Peyer's patch (tissue), 4 donors: ENCODE data around the gene ABCC4.

Source experiments
- POLR2A ChIP-seq, 2 donors: fragments of 450-650 bp; IDR thresholded peaks; one replicate each; pipeline ENCODE4 v1.5.1; 2017; ENCODE audit warnings: antibody characterized with exemption in 2 of 2, mild to moderate bottlenecking in 2 of 2, moderate library complexity in 2 of 2
- TF ChIP-seq, protein P1 (sequence below), 6 experiments: fragments of 450-650 bp in 4 of 6; fragments of 200-600 bp in 2 of 6; sonication (generic) in 1 of 6; IDR thresholded peaks; one replicate each; pipeline ENCODE4 v1.5.1; 2017 to 2019; ENCODE audit warnings: antibody characterized with exemption in 6 of 6, mild to moderate bottlenecking in 3 of 6, moderate library complexity in 1 of 6

GRCh38 chr13:95067303-95067702 lies 233.9 kb downstream of the ABCC4 start:
- TF ChIP-seq, protein P1, sequence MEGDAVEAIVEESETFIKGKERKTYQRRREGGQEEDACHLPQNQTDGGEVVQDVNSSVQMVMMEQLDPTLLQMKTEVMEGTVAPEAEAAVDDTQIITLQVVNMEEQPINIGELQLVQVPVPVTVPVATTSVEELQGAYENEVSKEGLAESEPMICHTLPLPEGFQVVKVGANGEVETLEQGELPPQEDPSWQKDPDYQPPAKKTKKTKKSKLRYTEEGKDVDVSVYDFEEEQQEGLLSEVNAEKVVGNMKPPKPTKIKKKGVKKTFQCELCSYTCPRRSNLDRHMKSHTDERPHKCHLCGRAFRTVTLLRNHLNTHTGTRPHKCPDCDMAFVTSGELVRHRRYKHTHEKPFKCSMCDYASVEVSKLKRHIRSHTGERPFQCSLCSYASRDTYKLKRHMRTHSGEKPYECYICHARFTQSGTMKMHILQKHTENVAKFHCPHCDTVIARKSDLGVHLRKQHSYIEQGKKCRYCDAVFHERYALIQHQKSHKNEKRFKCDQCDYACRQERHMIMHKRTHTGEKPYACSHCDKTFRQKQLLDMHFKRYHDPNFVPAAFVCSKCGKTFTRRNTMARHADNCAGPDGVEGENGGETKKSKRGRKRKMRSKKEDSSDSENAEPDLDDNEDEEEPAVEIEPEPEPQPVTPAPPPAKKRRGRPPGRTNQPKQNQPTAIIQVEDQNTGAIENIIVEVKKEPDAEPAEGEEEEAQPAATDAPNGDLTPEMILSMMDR (IDR thresholded peaks at IDR 0.05), result no peak
- no peak for TF ChIP-seq POLR2A (IDR thresholded peaks at IDR 0.05)
